Astrocyte (in vitro differentiated cells and primary cell): Measurements from ENCODE around the gene NUCKS1.

Experiments used
- EZH2 ChIP-seq: IDR thresholded peaks from 2 replicates; pipeline ENCODE4 v1.6.1; 2012; ENCODE audit warnings: mild to moderate bottlenecking, low read length, inconsistent platforms; ENCODE audit not compliant: insufficient read depth
- TF ChIP-seq, protein P1 (sequence below): IDR thresholded peaks from 2 replicates; pipeline ENCODE4 v1.5.1; 2011; ENCODE audit warnings: low read depth, mild to moderate bottlenecking, inconsistent platforms, low read length, moderate library complexity; ENCODE audit not compliant: insufficient read depth

DNA sequence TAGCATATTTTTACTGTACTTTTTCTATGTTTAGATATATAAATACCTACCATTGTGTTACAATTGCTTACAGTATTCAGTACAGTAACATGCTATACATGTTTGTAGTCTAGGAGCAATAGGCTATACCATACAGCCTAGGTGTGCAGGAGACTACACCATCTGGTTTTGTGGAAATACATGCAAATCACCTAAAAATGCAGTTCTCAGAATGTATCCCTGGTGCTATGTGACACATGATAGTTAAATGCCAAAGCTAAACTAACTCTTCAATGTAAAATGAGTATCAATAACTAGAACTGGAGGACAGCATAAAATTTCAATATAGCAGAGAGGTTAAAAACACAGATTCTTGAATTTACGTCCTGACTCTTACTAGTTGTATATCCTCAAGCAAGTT is 14.8 kb downstream of the NUCKS1 start:
- TF ChIP-seq, protein P1, sequence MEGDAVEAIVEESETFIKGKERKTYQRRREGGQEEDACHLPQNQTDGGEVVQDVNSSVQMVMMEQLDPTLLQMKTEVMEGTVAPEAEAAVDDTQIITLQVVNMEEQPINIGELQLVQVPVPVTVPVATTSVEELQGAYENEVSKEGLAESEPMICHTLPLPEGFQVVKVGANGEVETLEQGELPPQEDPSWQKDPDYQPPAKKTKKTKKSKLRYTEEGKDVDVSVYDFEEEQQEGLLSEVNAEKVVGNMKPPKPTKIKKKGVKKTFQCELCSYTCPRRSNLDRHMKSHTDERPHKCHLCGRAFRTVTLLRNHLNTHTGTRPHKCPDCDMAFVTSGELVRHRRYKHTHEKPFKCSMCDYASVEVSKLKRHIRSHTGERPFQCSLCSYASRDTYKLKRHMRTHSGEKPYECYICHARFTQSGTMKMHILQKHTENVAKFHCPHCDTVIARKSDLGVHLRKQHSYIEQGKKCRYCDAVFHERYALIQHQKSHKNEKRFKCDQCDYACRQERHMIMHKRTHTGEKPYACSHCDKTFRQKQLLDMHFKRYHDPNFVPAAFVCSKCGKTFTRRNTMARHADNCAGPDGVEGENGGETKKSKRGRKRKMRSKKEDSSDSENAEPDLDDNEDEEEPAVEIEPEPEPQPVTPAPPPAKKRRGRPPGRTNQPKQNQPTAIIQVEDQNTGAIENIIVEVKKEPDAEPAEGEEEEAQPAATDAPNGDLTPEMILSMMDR = no peak
- no peak for TF ChIP-seq EZH2
